ENCODE results near the gene FERMT3.

Gene FERMT3

GRCh38 chr11:64218628-64219353, 12.3 kb downstream of the FERMT3 start:
- no peak for FAIRE-seq
- no peak for DNase-seq (ENCODE audit: insufficient read length, low spot score)

DNA sequence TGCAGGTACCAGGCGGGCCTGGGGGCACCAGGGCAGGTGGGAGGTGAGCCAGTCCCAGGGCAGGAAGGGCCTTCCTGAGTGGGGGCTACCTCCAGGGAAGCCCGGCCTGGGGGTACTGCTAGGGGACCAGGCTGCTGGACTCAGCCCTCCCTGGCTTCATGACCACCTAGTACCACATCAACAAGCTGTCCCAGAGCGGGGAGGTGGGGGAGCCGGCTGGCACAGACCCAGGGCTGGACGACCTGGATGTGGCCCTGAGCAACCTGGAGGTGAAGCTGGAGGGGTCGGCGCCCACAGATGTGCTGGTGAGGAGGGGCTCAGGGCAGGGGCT, 12.8 kb downstream of the FERMT3 start:
- DNase-seq (ENCODE audit: insufficient read length, low spot score) (no peak), FAIRE-seq (no peak)

DNA sequence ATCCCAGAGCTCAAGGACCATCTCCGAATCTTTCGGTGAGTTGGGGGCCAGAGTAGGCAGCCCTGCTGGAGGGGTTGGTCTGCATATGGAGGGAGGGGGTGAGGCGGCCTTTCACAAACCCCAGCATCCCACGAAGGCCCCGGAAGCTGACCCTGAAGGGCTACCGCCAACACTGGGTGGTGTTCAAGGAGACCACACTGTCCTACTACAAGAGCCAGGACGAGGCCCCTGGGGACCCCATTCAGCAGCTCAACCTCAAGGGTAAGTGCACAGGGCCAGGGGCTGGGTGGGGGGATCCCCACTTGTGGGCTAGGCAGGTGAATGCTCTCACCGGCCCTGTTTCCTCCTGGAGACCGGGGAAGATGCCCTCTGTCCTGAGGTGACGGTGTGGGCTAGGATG, 13.2 kb downstream of the FERMT3 start:
- DNase-seq (ENCODE audit: insufficient read length, low spot score) (no peak), FAIRE-seq (no peak)

DNA sequence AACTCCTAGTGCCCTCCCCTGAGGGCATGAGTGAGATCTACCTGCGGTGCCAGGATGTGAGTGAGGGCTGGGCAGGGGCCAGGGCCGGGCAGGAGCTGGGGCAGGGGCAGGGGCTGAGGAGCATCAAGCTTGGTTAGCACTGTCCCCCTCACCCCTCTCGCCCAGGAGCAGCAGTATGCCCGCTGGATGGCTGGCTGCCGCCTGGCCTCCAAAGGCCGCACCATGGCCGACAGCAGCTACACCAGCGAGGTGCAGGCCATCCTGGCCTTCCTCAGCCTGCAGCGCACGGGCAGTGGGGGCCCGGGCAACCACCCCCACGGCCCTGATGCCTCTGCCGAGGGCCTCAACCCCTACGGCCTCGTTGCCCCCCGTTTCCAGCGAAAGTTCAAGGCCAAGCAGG, 13.8 kb downstream of the FERMT3 start:
- no peak for DNase-seq (ENCODE audit: insufficient read length, low spot score)
- FAIRE-seq: no peak

DNA sequence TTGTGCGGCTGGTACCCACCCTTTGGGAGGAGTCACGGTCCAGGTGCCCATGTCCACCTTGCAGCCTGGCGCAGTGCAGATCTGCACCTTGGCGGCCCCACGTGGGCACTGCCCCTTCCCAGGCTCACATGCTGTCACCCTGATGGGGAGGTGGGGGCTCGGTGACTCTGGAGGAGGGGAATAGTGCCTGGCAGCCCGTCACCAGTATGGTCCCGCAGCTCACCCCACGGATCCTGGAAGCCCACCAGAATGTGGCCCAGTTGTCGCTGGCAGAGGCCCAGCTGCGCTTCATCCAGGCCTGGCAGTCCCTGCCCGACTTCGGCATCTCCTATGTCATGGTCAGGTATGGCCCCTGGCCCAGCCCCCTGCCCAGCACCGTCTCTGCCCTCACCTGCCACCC, 14.3 kb downstream of the FERMT3 start:
- FAIRE-seq: no peak

GRCh38 chr11:64222651-64223000, 16.1 kb downstream of the FERMT3 start:
- FAIRE-seq (no peak), DNase-seq (ENCODE audit: insufficient read length, low spot score) (no peak)

More for the DNA sequence above, 14.3 kb downstream of the FERMT3 start:
- DNase-seq (ENCODE audit: insufficient read length, low spot score): no peak

DNA sequence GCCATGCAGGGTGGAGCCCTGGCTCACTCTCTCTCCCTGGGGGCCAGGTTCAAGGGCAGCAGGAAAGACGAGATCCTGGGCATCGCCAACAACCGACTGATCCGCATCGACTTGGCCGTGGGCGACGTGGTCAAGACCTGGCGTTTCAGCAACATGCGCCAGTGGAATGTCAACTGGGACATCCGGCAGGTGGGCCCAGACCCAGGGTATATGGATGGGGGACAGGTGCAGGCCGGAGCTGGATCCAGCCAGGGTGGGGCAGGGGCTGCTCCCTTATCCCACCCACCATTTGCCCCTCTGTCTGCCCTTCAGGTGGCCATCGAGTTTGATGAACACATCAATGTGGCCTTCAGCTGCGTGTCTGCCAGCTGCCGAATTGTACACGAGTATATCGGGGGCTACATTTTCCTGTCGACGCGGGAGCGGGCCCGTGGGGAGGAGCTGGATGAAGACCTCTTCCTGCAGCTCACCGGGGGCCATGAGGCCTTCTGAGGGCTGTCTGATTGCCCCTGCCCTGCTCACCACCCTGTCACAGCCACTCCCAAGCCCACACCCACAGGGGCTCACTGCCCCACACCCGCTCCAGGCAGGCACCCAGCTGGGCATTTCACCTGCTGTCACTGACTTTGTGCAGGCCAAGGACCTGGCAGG, 16.6 kb downstream of the FERMT3 start:
- DNase-seq (ENCODE audit: insufficient read length, low spot score) (no peak), FAIRE-seq (no peak)

DNA sequence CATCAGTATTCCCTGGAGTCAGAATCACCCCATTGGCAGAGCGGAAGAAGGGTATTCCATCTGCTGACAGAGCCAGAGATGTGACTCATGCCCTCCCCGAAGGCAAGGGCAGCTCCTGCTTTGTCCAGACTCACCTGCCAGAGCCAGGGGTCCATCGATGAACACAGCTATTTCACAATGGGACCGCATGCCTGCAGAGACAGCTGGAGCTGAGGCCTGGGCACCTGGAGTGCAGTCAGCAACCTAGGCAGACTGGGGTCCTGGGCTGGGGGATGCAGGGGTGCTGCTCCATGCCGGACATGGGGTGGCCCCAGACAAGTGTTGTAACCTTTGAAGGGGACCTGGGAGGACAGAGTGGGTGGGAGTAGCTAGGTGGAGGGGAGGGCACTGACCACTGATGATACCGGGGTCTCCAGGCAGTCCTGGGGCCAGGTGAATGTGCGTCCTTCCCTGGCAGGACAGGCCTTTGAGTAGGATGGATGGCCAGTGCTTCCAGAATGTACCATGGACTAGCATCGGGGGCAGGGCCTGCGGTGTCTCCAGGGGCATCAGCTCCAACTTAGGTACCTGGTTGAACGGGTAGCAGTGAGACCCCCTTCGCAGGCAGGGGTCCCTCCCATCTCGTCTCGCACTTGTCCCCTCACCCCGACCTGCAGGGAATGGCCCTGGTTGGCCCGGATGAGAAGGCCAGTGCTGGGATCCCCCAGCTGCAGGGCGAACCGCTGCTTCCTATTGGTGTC, 17.8 kb downstream of the FERMT3 start:
- FAIRE-seq (no peak), DNase-seq (ENCODE audit: insufficient read length, low spot score) (no peak)

DNA sequence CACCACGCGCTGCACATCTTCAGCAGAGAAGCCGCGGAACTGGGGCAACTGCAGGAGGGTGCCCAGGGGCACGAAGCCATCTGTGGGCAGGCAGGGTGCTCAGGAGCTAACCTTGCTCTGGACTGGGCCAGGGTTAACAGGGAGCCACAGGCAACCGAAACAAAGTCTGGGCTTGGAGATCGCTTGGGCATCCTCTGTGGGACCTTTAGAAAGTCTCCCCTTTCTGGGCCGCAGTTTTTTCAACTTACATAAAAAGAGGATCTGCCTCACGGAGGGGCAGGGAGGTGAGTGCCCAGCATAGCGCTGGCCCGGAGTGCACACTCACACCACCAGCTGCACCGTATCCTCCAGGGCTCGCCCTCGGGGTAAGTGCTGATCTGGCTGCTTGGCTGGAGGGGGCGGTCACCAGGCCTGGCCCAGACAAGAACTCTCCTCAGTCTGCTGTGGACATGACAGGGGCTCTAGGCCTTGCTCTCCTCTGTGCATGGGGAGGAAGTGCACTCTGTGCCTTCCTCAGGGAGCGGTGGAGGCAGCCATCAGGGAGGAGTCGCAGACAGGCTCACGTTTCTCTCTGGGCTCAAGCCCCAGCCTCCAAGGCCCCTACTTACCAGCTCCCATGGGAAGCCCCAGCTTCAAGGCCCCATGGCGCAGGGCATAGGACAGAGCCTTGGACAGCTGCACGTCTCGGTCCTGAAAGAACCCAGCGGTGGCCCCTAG, 18.5 kb downstream of the FERMT3 start:
- FAIRE-seq: no peak
- no peak for DNase-seq (ENCODE audit: insufficient read length, low spot score)

GRCh38 chr11:64225608-64226506, 19.3 kb downstream of the FERMT3 start, which contains the start of the genes NUDT22 and TRPT1:
NUDT22 (plus strand) TSS chr11:64226274; CDS start chr11:64226653, 379 bp downstream.
TRPT1 (minus strand) TSS chr11:64226186; CDS start chr11:64225860, 326 bp downstream.
- peak; percentile 81 for DNase-seq (ENCODE audit: insufficient read length, low spot score)
- no peak for FAIRE-seq

DNA sequence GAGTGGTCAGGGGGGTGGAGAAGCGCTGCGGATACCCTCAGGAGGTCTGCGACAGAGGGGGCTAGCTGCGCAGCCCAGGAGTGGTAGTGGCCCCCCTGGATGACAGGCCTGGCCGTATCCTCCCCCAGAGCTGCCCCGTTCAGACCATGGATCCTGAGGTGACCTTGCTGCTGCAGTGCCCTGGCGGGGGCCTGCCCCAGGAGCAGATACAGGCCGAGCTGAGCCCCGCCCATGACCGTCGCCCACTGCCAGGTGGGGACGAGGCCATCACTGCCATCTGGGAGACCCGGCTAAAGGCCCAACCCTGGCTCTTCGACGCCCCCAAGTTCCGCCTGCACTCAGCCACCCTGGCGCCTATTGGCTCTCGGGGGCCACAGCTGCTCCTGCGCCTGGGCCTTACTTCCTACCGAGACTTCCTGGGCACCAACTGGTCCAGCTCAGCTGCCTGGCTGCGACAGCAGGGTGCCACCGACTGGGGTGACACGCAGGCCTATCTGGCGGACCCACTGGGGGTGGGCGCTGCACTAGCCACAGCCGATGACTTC, 20.1 kb downstream of the FERMT3 start:
- DNase-seq (ENCODE audit: insufficient read length, low spot score): no peak
- no peak for FAIRE-seq

DNA sequence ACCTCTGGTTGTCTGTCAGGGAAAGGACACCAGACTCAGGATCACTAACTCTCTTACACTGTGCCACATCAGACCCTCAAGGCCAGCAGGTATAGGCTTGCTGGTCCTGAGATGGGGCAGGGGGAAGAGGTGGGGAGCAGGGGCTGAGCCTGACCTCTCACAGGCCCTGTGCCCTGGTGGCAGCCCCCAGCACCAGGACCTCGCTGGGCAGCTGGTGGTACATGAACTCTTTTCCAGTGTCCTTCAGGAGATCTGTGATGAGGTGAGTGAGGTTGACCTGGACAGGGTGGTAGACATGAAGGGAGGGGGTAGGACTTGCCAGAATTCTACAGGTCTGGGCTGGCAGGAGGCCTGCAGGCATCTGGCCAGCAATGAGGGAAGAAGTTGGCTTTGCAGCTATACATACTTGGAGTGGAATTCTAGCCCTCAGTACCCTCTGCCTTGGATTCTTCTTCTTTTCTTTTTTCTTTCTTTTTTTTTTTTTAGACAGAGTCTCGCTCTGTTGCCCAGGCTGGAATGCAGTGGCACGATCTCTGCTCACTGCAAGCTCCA, 21.0 kb downstream of the FERMT3 start:
- no peak for DNase-seq (ENCODE audit: insufficient read length, low spot score)
- FAIRE-seq: no peak

- no peak for FAIRE-seq
- DNase-seq (ENCODE audit: insufficient read length, low spot score): no peak
Observed at GRCh38 chr11:64229090-64229743, 22.7 kb downstream of the FERMT3 start.

- FAIRE-seq (no peak), DNase-seq (ENCODE audit: insufficient read length, low spot score) (no peak)
Observed at GRCh38 chr11:64229744-64230170, 23.2 kb downstream of the FERMT3 start.

DNA sequence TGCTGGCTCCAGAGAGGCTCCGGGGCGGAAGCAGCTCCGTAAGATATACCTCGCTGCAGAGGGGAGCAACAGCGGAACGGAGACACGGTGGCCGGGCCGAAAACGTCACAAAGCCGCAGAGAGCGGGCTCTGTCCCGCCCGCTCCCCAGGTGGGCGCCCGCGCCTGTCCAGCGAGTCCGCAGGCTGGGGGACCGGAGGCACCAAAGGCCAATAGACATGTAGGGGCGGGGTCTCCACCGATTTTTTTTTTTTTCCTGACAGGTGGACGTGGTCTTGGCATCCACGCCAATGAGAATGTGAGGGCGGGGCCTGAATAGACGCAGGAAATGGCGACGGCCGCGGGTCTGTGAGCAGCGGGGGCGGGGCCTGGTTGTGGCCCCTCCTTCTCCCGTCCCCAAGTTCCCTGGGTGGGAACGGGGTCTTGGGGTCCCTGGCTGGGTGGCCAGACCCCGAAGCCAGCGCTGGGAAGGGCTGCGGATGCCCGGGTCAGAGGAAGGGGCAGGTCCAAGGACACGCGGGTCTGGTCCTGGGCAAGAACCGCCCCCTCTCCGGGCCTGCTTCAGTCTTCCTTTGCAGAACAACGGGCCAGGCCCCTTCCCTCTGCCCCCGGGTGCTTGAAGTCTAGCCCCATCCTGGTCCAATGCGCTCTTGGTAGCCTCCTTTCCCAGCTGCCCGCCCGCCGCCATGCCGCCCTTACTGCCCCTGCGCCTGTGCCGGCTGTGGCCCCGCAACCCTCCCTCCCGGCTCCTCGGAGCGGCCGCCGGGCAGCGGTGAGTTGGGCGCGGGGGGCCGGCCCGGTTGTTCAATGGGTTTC, 23.9 kb downstream of the FERMT3 start, which contains the start of gene DNAJC4:
Gene DNAJC4 (plus strand): TSS at position 378 of the 814 bp plus-strand sequence. CDS start 307 bp downstream, at position 685.
- DNase-seq (ENCODE audit: insufficient read length, low spot score) (peak; percentile 82), FAIRE-seq (no peak)

DNA sequence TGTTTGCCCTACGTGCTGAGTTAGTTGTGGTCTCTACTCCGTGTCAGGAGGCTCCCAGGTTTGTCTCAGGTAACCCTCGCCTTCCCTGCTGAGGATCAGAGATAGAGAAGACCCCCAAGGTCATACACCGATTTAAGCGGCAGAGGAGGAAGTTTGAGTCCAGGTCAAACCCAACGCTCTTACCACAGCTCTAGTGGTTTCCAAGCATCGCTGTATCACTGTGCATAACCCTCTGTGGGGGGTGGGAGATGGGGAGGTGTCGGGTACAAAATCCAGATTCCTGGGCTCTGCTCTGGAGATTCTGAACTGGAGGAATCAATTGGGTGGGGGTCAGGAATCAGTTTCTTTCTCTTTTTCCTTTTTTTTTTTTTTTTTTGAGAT, 24.5 kb downstream of the FERMT3 start:
- no peak for FAIRE-seq
- DNase-seq (ENCODE audit: insufficient read length, low spot score): no peak

DNA sequence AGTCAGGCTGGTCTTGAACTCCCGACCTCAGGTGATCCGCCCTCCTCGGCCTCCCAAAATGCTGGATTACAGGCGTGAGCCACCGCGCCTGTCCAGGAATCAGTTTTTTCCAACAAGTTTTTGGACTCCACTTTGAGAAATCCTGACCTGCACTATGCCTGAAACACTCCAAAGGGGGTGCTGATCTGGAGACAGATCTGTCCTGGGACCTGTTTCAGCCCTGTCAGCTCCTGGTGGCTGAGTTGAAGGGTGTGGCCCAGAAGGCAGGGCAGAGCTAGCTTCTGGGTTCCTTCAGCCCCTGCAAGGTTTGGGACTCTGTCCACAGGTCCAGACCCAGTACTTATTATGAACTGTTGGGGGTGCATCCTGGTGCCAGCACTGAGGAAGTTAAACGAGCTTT, 25.0 kb downstream of the FERMT3 start:
- no peak for DNase-seq (ENCODE audit: insufficient read length, low spot score)
- FAIRE-seq: no peak

Measured in HTR-8/SVneo (cell line).